Prostate gland (tissue), 2 donors: Measurements from ENCODE around the gene SUGCT. TPM values are rescaled to one million over a fixed set of nuclear protein-coding genes. Genes with fewer than 3 reads are reported as not detected.

Experiments
- DNase-seq: peaks from one replicate; pipeline ENCODE4 v3.0.0-alpha.2; 2019; ENCODE audit warnings: low spot score
- H3K27ac ChIP-seq, 2 donors: fragments of 200-600 bp; sonication (generic); 2 replicates each; pipeline ENCODE4 v1.5.1; 2017 to 2019
- H3K27me3 ChIP-seq: fragments of 200-600 bp; sonication (generic); replicated peaks from 2 replicates; pipeline ENCODE4 v1.5.1; 2019; ENCODE audit not compliant: insufficient read depth
- H3K36me3 ChIP-seq, 2 donors: fragments of 200-600 bp; sonication (generic); 1 replicate in 1 of 2; 2 replicates in 1 of 2; pipeline versions ENCODE4 v1.5.1 to v1.8.1; 2017 to 2019
- H3K4me1 ChIP-seq: fragments of 200-600 bp; sonication (generic); replicated peaks from 2 replicates; pipeline ENCODE4 v1.5.1; 2019
- H3K4me3 ChIP-seq, 2 donors: fragments of 200-600 bp; sonication (generic); 2 replicates each; pipeline ENCODE4 v1.5.1; 2017 to 2019
- H3K9me3 ChIP-seq: fragments of 200-600 bp; sonication (generic); 2 replicates; pipeline ENCODE4 v1.5.1; 2017
- POLR2A ChIP-seq: fragments of 450-650 bp; IDR thresholded peaks from one replicate; pipeline ENCODE4 v1.6.1; 2016; ENCODE audit warnings: antibody characterized with exemption, mild to moderate bottlenecking
- POLR2AphosphoS5 ChIP-seq: sonication (generic); formaldehyde crosslinking; IDR thresholded peaks from one replicate; pipeline ENCODE4 v1.6.1; 2017; ENCODE audit warnings: antibody characterized with exemption
- WGBS: methylation state at CpG from one replicate; pipeline ENCODE4 v1.1.5; 2018; 5-methylcytosine and 5-hydroxymethylcytosine counted together
- intact Hi-C: fragments of 100-400 bp; cut with DNase I; formaldehyde crosslinking; loops from one replicate; pipeline ENCODE4 v1.14.2; 2022
- small RNA-seq, 2 donors: library from RNA; depleted of rRNA; stranded (forward); fragments of <200 nt; gene quantifications; one replicate each; pipeline ENCODE3, GENCODE V24; 2016
- total RNA-seq, 2 donors: library from RNA; depleted of rRNA; stranded (reverse); fragments of >200 nt; gene quantifications; one replicate each; pipeline ENCODE4 v1.1.0, GENCODE V29; 2016
- TF ChIP-seq, protein P1 (sequence below), 4 experiments: fragments of 200-600 bp in 2 of 4; fragments of 450-650 bp in 2 of 4; sonication (generic) in 2 of 4; IDR thresholded peaks; 1 replicate in 3 of 4; 2 replicates in 1 of 4; pipeline ENCODE4 v1.5.1; 2016 to 2019; ENCODE audit warnings: antibody characterized with exemption in 4 of 4, mild to moderate bottlenecking in 2 of 4, moderate library complexity in 2 of 4

Gene SUGCT
- total RNA-seq, 2 donors from 2014 or later = 2.2 to 3.2 TPM

DNA sequence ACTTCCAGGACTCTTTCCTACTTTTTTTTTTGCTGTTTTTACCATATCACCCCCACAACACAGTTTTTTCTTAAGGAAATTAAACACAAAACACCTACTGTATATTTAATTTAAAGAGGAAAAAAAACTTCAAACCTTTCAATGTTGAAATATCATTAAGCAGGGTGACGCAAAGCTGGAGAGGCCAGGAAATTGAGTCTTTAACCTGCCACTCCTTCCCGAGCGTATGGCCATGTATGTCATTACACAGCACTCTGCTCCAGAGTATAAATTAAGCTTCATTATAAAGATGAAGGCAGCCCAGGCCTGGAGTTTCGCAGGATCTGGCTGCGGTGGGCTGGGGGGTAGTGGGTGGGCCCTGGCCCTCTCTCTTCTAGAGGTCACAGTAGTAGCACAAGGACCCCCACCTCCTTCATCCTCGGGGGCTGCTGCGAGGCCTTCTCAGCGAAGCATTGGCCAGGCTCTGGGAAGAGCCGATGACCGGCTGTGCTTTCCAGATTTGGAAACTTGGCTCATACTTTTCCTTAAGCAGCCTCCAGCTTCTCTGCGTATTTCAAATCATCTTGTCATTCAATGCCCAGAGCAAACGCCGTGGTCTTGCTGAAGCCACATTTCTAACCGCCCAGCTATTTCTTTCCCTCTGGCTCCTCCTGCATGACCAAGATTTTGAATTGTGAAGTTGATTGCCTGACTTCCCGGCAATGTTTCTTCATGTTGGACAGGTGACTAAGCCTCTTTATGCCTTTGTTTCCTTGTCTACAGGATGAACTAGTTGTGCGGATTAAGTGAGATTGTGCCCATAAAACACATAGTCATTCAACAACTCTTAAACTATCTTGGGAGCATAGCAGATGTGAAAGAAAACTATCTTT is 765.1 kb downstream of the SUGCT start:
- WGBS = 88% methylated on average over 16 of the region's 16 CpGs
- no peak for DNase-seq
- Histone ChIP-seq H3K27me3 (no peaks in the 10 kb centered on the region), H3K4me3 (no peak overlapping the region), H3K9me3 (no peaks in the 10 kb centered on the region), H3K4me1 (no peaks in the 10 kb centered on the region), H3K27ac (no peak overlapping the region), H3K36me3 (no peaks in the 10 kb centered on the region)
- intact Hi-C loops = no loop called here
- TF ChIP-seq, protein P1, sequence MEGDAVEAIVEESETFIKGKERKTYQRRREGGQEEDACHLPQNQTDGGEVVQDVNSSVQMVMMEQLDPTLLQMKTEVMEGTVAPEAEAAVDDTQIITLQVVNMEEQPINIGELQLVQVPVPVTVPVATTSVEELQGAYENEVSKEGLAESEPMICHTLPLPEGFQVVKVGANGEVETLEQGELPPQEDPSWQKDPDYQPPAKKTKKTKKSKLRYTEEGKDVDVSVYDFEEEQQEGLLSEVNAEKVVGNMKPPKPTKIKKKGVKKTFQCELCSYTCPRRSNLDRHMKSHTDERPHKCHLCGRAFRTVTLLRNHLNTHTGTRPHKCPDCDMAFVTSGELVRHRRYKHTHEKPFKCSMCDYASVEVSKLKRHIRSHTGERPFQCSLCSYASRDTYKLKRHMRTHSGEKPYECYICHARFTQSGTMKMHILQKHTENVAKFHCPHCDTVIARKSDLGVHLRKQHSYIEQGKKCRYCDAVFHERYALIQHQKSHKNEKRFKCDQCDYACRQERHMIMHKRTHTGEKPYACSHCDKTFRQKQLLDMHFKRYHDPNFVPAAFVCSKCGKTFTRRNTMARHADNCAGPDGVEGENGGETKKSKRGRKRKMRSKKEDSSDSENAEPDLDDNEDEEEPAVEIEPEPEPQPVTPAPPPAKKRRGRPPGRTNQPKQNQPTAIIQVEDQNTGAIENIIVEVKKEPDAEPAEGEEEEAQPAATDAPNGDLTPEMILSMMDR (IDR thresholded peaks at IDR 0.05) = no peak
- TF ChIP-seq POLR2AphosphoS5 (no peak), POLR2A (no peak)

- Histone ChIP-seq H3K4me1 (no peaks in the 10 kb centered on the region), H3K27me3 (no peaks in the 10 kb centered on the region), H3K36me3 (no peaks in the 10 kb centered on the region), H3K9me3 (no peaks in the 10 kb centered on the region), H3K4me3 (no peak overlapping the region), H3K27ac (no peak overlapping the region)
- intact Hi-C loops = no loop called here
- WGBS = 44% methylated on average over 10 of the region's 10 CpGs
- peak; percentile 16 for TF ChIP-seq POLR2AphosphoS5
- no peak for TF ChIP-seq POLR2A
- DNase-seq = no peak
Observed at GRCh38 chr7:40903872-40904271, 769.1 kb downstream of the SUGCT start.

GRCh38 chr7:40907286-40907685 is 772.5 kb downstream of the SUGCT start:
- DNase-seq = no peak
- TF ChIP-seq, protein P1 (IDR thresholded peaks at IDR 0.05) = no peak
- TF ChIP-seq POLR2A = no peak
- H3K27ac ChIP-seq = no peak overlapping the region
- no peaks in the 10 kb centered on the region for H3K9me3 ChIP-seq
- no peak overlapping the region for H3K4me3 ChIP-seq
- 75% methylated on average over 3 of the region's 3 CpGs for WGBS
- intact Hi-C loops = no loop called here
- H3K36me3 ChIP-seq = no peaks in the 10 kb centered on the region
- H3K27me3 ChIP-seq = no peaks in the 10 kb centered on the region
- no peaks in the 10 kb centered on the region for H3K4me1 ChIP-seq

- Histone ChIP-seq H3K27ac (no peak overlapping the region), H3K4me1 (no peaks in the 10 kb centered on the region), H3K9me3 (no peaks in the 10 kb centered on the region), H3K36me3 (no peaks in the 10 kb centered on the region), H3K4me3 (no peak overlapping the region), H3K27me3 (no peaks in the 10 kb centered on the region)
- TF ChIP-seq POLR2A (no peak), POLR2AphosphoS5 (no peak)
- TF ChIP-seq, protein P1 (IDR thresholded peaks at IDR 0.05) = no peak
- intact Hi-C loops = no loop called here
- DNase-seq = no peak
- 66% methylated on average over 10 of the region's 10 CpGs for WGBS
Observed at GRCh38 chr7:40909346-40909980, 774.7 kb downstream of the SUGCT start.

Small RNAs within 50 kb of the gene (small RNA-seq; reads per million reads assigned to genes)
- 0 reads per million in 2 donors for gene AC006023.1
- 0 reads per million in 2 donors for gene AC006023.2

Other genes starting within 250 kb of the SUGCT start
- 10 to 100 TPM; 56.7 to 91.6 TPM for gene CDK13, start 184.7 kb upstream of the SUGCT start, total RNA-seq
- 10 to 100 TPM; 56.7 to 67.3 TPM for gene MPLKIP, start 383 bp upstream of the SUGCT start, total RNA-seq